ENCODE results near the gene RASSF5.

GRCh38 chr1:206466840-206467649 lies 40.3 kb upstream of the RASSF5 start:
- no peak for TF ChIP-seq POLR2A (IDR thresholded peaks at IDR 0.05)
- no peak for TF ChIP-seq CTCF (IDR thresholded peaks at IDR 0.05)
